Activated CD8-positive, alpha-beta memory T cell treated with anti-CD3 and anti-CD28 coated beads, Interleukin-2, amount 50 U/mL, for 24 hours (primary cell): ENCODE data around the gene RNF220.

ENCODE experiments used
- DNase-seq: peaks from one replicate; pipeline ENCODE4 v3.0.0-alpha.2; 2020; ENCODE audit errors: extremely low read depth

RNF220 gene

DNA sequence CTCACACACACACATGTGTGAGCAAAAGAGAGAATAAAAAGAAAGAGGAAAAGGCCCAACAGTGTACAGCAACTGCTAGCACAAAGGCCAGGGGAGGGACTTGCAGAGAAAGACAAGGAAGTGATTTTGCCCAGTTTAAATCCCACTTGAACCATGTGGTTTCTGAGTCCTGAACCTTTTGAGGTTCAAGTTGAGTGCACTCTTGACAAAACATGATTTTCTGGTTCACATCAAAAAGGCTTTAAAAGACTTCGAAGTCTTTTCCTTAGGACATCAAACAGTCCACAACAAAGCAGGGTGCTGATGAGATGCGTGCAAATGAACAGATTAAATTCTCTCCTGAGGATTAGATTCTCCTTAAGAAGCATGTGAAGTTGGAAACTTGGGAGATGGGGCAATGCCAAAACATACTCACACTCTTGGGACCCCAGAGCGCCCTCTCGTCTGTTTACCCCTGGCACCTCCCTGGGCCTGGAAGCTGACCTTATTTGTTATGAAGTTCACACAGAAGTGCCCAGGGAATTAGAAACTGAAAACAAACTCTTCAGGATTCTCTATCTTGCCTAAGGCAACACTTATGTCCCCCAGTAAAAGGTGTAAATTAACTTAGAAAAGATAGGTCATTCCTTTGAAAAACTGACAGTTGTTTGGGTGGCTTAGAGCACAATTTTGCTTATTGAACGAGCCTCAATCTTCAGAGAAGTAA lies 31.5 kb downstream of the RNF220 start:
- DNase-seq = no peak

GRCh38 chr1:44437107-44437716 lies 32.2 kb downstream of the RNF220 start:
- DNase-seq = no peak

GRCh38 chr1:44442791-44443190 lies 37.7 kb downstream of the RNF220 start:
- DNase-seq = no peak

GRCh38 chr1:44447051-44447810 lies 42.2 kb downstream of the RNF220 start:
- DNase-seq = no peak

GRCh38 chr1:44453798-44454349 lies 48.8 kb downstream of the RNF220 start:
- DNase-seq = no peak

DNA sequence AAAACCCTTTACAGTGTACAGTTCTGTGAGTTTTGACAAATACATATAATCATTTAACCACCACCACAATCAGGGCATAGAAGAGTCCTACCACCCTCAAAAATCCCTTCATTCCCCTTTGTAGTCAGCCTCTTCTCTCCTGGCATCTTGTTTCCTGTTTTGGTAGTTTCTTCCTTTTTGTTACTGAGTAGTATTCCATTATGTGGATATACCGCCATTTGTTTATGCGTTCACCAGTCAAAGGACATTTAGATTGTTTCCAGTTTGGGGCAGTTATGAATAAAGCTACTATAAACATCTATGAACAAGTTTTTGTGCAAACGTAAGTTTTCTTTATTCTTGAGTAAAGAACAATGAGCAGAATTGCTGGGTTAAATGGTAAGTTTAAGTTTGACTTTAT lies 49.6 kb downstream of the RNF220 start:
- no peak for DNase-seq

GRCh38 chr1:44460107-44460882 lies 55.2 kb downstream of the RNF220 start:
- no peak for DNase-seq

- no peak for DNase-seq
Observed at GRCh38 chr1:44464361-44464760, 59.3 kb downstream of the RNF220 start.

DNA sequence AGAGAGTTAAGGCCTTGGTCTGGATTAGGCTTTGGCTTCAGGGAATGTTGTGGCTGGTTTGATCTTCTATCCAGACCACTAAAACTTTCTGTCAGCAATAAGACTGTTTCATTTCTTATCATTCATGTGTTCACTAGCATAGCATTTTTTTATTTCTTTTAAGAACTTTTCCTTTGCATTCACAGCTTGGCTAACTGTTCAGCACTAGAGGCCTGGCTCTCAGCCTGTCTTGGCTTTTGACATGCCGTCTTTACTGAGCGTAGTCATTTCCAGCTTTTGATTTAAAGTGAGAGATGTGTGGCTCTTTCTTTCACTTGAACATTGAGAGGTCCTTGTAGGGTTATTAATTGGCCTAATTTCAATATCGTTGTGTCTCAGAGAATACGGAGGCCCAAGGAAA lies 62.5 kb downstream of the RNF220 start:
- no peak for DNase-seq

DNA sequence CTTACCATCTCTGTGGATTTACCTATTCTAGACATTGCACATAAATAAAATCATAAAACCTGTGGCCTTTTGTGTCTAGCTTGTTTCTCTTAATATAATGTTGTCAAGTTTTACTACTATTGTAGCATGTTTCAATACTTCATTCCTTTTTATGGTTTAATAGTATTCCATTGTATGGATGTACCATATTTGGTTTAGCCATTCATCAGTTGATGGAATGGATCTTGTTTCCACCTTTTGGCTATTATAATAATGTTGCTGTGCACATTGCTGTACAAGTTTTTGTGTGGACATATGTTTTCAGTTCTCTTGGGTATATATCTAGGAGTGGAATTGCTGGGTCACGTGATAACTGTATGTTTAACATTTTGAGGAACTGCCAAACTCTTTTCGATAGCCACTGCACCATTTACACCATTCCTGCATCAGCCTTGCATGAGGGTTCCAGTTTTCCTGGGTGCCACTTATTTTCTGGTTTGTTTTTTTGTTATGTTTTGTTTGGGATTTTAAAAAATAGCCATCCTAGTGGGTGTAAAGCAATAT lies 66.9 kb downstream of the RNF220 start:
- DNase-seq = no peak

DNA sequence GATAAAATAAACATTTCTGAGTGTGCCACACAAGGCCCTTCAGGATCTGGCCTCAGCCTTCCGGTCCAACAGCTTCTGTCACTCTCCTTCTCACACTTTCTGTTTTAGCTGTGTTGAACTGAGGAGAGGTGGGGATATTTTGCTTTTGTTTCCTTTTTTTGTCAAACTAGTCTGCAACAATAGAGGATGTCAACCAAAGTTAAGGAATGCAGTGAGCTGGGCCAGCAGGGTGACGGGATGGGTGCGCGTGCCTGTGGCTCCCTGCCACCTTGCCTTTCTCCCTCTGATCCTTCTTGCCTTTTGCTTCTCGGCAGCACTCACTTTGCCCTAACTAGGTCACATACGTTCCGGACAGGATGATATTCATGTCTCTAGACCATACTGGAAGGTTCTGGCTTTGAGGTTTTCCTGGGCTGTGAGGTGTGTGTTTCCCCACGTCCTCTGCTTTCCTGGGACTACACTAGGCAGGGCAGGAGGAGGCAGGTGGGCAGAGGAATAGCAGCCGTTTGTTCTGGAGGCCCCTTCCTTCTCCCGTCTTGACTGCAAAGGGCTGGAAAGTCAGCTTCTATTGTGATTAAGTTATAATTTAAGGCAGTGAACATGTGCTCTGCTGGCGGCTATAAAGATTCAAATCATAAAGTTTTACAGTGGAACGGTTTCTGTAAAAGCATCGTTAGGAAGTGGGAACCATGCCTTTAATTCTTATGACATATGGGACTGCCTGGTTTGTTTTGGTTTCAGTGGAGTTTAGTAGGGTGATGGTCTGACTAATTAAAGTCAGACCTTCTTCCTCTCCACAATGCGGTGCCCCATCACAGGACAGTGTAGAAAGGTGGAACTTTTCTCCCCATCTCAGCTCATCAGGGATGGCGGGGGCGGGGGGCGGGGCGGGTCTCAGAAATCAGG lies 67.8 kb downstream of the RNF220 start:
- no peak for DNase-seq

DNA sequence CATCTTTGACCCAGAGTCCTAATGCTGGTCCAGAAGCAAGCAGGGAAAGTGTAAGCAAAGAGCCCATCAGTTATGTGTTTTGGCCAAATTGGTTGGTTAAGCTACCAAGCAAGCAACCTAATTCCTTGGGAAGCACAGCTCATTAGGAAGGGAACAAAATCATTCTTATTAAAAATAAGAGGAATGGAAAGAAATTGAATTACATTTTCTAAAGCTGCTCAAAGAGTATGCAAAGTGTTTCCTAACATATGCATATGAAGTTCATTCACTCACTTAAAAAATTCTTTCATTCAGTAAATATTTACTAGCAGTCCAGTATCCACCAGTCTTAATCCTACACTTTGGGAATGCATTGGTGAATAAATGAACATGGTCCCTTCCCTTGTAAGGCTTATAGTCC lies 71.8 kb downstream of the RNF220 start:
- DNase-seq = no peak

GRCh38 chr1:44481701-44482100 lies 76.6 kb downstream of the RNF220 start:
- no peak for DNase-seq

- no peak for DNase-seq
Observed at GRCh38 chr1:44483089-44483874, 78.2 kb downstream of the RNF220 start.

GRCh38 chr1:44484155-44484688 lies 79.2 kb downstream of the RNF220 start:
- DNase-seq = no peak

DNA sequence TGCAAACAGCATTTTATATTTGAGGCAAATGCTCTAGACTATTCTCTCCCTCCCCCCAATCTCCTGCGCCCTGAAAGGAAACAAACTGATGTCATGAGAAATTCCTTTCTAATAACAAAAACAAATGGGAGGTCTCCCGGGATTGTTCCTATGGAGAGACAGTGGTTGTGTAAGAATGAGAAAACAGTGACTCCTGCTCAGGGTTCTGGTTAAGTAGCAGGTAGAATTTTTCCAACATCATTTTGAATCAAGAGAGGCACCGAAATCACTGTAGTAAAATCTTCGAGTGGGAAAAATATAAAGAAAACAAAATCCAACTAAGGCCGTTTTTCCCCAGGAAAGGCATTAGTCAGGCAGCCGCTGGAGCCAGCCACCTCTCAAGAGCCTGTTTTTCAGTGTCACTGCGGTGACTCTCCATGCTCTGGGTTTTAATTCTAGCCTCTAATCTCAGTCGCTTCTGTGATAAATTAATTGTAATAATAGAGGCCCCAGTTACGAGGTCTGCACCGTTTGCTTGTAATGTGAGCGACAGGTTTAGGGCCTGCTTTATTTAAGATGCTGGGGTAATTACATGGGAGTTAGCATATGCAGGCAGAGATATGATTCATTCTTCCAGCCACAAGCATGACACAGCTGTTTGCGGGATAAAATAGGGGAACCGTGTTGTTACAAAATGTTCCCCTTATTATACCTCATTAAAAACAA lies 80.3 kb downstream of the RNF220 start:
- DNase-seq = no peak

DNA sequence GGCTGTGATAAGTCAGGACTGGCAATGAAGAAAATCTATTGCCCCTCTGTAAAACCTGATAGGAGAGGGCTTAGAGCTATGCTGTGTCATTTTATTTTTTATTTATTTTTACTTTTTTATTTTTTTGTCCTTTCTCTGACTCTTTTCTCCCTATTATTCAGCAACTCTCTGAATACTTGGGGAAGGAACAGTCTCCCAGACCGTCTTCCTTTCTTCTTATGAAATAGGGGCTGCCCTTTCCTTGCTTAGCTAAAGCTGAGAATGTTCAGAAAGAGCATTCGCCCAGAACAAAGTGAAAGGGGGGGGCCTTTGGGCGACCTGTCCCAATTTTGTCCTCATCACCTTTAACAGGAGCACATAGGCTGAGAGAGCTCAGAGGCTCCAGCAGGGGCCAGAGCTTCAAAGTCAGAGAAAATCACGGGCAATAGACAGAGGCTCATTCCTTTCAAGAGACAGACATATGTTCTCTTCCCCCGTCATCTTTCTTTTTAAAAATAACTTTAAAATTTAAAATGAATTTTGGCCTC lies 80.9 kb downstream of the RNF220 start:
- DNase-seq = no peak

DNA sequence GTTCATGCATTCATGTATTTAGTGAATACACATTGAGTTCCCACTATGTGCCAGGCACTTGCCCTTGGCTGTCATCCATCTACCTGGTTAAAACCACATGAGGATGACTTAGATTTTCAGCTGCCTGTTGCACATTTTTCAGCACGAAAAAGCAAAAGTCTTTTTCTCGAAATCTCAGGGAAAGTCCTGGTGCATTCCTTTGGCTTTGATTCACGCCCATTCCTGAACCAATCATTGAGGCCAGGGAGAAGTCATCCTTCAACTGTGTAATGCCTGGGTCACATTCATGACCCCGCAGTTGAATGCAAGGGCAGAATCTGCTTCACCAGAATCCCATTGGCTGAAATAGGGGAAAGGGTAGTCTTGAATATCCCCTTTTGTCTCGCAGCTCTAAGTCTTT lies 84.4 kb downstream of the RNF220 start:
- no peak for DNase-seq
